ENCODE data around the gene TUBE1.
"Not testable (repeated sequence)": the region's sequence is repeated elsewhere in the genome, so short reads cannot be mapped to it uniquely, and the experiment has no call there.

TUBE1 gene

DNA sequence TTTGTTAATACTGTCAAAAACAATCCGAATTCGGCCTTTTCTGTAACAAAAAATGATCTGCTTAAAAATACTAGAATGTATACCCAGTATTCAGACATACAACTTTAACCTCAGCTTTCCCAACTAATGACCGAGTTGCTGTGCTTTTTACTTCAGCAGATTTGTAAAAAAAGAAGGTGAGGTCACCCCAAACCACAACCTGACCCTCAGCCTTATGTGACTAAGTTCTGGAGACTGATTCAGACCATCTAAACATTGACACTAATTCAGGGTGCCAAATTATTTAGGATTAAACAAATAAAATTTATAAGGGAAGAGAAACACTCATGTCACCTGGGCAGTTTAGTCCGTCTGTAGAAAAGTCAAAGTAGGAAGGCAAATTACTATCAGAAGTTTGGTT, 25.7 kb downstream of the TUBE1 start:
- no peak for DNase-seq

DNA sequence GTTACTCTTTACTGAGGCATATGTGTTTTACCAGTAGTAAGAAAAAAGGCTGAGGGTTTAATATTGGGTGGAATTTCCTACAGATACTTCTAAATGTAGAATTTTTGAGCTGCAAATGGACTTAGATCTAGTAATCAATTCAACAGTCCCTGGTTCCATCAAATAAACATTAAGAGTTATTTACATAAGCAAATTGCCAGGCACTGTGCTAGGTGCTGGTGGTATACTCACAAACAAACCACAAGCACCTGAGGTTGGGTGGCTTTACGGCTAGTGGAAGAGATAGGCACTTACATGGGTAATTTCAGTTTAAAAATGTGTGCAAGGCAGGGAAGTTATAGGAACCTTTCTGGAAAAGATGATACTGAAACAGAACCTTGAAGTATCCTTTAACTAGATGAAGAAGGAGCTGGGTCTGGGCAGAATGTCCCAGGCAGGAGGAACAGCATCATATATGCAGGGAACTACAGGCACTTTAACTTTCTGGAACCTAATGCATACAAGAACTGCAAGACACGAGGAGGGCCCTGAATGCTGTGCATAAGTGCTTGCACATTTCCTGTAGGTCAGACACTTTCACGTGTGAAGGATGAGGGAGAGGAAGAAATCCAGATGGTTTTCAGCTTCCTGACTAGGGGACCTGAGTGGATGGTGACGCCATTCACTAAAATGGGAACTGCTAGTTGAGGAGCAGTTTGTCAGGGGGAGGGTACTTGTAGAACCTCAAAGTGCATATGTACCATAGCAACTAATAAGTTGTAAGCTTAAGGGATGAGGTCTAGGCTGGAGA, 28.8 kb downstream of the TUBE1 start:
- no peak for DNase-seq

DNA sequence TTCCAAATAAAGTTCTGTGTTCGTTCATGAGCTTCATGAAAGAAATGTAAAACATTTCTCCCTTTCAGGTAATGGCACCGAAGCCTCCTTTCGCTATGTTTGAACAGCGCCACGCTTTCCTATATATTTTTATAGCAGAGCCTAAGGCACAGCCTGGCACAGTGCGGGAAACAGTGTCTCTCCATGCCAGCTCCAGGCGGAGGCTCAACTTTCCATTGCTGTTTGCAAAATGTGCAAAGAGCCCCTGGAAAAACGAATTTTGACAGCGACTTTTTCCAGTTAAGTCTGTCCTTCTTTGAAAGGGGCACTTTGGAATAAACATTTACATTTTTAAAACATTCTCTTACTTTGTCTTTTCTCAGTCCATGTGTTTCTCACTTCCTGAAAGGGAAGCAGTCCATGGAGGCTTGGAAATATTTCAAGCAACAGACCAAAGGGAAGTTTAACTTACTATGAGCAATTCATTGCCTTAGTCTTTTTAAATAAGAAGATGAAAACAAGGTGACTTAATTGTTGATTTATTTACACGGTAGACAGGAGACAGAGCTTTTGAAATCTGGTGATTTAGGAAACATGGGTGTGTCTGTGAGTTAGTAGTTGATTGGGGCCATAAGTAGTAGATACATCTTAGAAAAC, 32.6 kb downstream of the TUBE1 start:
- DNase-seq, result no peak

DNA sequence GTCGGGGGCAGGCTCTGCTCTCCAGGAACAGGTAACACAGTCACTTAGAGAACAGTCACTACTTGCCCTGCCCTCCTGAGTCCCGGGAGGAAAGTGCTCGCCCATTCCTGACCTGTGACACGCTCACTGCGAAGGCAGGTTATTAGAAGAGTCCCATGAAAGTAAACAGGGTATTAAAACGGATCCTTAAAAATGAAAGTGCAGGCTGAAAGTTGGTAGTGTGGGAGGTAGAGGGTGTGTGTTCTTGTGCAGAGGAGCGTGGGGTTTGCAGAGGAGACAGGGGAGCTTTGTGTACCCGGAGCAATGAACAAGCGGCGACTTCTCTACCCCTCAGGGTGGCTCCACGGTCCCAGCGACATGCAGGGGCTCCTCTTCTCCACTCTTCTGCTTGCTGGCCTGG, 33.3 kb downstream of the TUBE1 start, which contains the start of gene CCN6:
CCN6 (plus strand) TSS at position 104 of the 400 bp plus-strand sequence; CDS start at position 358, 254 bp downstream.
- DNase-seq, result no peak

DNA sequence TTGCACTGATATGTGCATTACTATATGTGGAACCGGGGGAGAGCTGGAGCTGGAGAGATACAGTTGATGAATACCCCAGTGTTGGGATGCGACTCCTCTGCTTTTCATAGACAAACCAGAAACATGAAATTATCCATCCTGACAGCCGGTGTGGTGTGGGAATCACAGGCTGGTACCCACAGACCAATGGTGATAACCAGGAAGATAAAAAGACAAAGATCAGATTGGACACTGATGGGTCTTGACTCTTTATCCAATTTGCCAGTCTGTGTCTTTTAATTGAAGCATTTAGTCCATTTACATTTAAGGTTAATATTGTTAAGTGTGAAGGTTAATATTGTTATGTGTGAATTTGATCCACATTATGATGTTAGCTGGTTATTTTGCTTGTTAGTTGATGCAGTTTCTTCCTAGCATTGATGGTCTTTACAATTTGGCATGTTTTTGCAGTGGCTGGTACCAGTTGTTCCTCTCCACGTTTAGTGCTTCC, 36.0 kb downstream of the TUBE1 start:
- DNase-seq, result not testable (repeated sequence)

DNA sequence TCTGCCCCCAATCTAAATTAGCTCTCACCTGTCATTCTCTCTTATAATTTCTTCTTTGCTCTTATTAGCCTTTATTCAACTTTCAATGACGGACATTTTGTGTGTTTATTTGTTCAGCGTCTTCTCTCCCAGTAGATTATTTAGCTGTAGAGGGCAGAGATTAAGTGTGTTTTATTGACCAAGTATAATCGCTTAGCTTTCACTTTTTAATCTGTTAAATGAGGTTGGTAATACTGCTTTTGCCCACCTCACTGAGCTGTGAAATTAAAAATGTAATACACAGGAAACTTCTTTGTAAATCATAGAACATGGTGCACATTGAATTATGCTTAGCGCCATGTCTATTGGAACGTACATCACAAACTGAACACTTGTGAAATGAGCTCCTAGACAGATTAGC, 36.9 kb downstream of the TUBE1 start:
- DNase-seq, result no peak

DNA sequence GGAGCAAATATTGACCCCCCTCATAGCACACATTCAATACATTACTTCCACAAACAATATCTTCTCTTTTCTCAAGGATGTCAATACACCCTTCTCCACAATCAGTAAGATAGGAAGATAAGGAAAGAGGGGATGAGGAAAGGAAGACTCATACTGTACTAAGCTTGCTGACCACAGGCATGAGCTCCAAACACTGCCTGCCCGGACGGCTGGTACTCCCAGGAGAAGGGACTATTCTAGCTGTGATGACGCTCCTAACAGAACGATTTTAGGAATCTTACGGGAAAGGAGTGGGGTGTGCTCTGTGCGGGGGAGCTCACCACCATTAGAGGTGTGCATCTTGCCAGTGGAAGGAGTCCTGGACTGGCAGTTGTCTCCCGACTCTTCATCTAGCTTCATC, 37.3 kb downstream of the TUBE1 start:
- DNase-seq, result no peak

DNA sequence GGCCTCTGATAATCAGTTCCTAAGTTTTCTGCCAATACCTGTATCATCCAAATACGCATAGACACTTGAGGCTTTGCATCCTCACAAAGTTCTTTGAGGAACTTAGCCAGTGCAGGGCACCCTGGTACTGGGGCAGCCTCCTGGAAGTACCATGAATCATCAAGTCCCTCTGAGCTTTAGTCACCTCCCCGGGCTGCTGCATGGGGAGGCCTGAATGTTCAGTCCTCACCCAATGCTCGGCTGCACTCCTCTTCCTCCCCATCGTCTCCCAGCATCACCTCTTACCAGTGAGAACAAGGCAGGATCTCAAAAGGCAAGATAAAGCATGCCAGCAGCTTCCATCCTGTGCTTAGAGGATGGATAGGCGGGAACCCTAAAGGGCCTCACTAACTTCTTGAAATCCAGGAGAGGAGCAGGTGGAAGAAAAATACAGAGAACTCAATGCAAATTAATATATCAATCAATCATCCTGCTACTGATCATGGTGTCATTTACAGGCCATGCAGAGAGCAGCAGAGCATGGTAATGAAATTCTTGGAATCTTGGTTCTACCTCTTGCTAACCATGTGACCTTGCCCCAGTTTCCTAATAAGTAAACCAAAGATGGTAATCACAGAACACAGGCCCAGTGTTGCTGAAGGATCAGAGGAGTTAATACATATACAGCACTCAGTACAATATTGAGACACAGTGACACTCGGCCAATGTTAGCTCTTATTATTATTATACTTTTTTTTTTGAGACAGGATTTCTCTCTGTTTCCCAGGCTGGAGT, 38.1 kb downstream of the TUBE1 start:
- no peak for DNase-seq

DNA sequence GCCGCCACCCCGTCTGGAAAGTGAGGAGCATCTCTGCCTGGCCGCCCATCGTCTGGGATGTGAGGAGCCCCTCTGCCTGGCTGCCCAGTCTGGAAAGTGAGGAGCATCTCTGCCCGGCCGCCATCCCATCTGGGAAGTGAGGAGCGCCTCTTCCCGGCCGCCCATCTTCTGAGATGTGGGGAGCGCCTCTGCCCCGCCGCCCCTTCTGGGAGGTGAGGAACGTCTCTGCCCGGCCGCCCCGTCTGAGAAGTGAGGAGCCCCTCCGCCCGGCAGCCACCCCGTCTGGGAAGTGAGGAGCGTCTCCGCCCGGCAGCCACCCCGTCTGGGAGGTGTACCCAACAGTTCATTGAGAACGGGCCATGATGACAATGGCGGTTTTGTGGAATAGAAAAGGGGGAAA, 39.8 kb downstream of the TUBE1 start:
- not testable (repeated sequence) for DNase-seq

DNA sequence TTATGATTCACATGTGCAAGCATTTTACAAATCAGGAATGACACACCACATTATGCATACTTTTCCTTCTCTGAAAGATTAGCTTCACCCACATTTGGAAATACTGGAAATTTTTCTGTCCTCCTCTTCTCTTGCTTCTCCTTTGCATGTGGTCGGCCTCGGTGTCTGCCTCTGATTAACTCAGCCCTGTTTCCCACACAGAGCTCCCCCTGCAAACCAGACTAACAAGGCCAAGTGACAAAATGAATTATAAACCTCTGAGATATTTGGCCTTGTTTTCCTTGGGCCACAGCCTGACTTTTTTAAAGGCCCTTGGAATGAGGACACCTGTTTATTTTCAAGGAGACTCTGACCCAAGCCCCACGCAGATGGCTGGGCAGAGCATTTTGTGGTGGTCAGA, 42.4 kb downstream of the TUBE1 start:
- no peak for DNase-seq

DNA sequence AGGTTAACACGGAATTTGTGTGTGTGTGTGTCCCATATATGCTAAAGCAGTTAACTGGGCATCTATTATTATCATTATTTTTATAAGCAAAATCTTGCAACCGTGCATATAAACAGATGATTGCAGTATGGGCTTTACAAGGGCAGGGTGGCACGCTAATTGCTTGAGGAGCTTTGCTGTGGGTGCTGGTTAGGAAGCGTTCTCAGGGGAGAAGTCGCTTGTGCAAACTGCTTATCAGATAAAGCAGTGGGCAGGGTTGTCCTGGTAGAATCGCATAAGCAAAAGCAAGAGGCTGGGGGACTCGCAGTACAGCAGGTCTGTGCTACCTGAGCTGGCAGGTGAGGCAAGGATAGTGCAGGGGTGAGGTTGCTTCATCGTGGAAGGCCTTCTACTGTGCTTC, 43.1 kb downstream of the TUBE1 start:
- no peak for DNase-seq

DNA sequence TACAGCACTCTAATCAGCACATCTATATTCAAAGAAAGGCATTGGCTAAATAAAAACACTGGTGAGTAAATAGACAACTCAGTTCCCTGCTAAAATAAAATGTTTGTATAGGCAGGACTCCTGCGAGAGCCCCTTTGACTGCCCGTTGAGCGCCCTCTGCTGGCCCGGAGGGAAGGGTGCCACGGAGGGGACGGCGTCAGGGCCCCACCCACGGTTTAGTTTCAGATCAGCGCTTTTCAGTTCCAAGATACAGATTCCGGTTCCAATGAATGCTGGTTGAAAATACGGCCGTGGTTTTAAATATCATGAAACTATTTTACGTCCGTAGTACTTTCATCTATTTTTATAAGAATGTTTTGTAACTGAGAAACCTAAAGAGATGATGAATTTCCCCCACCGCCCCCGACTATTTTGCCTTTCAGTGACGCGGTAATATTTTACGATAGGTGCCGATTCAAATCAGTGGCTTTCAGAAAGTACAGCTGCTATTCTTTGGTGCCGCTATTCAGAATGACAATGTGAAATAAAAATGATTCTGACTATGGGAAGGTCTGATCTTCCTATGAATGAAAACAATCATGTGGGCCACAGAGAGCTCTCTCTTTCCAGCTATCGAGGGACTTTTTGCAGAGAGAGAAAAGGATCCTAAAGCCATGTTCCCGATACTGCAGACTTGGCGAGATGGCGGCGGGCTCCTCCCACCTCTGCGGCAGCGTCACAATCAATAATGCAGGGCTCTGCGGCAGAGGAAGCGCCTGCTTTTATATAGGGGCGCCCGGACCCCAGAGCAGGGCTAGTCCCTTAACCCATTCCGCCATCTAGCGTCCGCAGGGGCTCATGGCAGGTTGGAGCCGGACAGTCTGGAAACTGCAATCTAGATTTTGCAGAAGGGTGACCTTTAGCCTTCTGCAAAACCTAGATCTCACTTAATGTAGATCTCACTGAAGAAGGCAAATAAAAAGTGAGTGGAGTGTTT, 44.0 kb downstream of the TUBE1 start:
- DNase-seq, result peak; percentile 83 to 85

DNA sequence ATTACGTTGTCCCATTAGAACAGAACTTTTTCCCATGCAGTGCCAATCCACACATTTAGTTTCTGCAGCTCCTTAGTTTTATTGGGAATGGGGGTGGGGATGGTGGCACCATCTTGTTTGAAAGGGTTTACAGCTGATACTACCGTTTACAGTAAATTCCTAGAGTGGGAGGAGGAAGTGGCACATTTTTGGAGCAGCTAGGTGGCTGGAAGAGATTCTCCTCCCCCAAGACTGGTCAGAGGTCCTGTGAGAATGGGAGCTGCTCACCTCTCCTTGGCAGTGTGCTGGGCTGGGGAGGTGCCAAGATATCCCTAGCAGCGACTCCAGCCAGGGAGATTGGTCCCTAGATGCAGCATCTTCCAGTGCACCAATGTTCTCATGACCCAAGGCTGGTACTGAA, 45.7 kb downstream of the TUBE1 start:
- no peak for DNase-seq

DNA sequence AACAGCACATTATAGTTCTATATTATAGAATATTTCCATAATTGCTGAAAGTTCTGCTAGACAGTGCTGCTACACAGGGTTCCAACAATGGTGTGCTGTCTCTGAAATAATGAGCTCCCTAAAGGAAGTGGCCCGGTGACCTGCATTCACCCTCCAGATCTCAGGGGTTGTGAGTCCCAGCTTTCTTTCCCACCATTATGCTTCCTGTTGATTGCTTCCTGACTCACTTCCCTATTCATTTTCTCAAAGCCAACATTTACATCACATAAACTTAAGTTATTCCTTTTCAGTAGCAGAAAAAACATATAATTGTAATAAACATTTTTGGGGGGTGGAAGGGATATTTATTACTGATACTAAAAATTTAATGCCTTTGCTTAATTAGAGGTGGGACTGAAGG, 46.3 kb downstream of the TUBE1 start:
- DNase-seq, result no peak

DNA sequence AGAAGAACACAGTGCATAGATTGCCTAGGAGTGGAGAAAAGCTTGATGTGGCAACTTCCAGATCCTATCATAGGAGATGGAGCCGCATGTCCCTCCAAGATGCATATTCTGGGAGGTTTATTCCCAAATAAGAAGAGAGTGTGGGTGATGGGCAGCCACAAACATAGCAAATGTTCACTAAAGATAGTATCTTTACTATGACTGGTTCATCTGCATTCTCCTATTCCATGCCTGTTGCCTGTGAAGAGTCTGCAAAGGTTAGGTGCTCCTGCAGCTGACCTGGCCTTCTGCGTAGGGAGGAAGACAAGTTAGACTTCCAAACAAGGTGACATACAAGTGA, 47.9 kb downstream of the TUBE1 start:
- no peak for DNase-seq

DNA sequence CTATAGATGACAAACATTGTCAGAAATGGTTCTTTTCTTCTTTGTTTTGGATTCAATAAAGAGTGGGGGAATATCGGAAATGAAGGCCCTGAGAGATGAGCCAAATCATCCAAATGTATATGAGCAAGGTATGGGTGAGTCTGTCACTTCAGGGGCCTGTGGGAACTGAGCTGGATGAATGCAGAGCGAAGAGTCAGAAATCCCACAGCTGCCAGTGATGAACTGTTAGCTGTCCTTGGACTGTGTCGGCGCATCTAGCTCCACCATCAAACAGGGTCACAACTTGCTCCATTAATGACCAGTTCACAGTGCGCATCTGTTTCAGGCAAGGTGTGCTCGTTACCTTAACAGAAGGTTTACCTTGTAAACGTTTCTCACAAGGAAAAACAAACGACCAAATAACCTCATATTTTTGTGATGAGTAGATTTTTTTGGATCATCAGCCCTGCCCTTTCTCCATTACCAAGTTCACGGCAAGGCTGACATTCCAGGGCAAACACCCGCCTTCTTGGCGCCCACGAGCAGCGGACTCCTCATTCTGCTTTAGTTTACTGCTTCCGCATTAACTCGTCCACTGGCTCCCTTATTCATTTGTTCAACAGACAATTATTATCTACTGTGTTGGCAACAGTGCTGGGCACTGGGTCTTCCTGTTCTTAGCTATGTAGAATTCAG, 48.4 kb downstream of the TUBE1 start:
- DNase-seq, result no peak

DNA sequence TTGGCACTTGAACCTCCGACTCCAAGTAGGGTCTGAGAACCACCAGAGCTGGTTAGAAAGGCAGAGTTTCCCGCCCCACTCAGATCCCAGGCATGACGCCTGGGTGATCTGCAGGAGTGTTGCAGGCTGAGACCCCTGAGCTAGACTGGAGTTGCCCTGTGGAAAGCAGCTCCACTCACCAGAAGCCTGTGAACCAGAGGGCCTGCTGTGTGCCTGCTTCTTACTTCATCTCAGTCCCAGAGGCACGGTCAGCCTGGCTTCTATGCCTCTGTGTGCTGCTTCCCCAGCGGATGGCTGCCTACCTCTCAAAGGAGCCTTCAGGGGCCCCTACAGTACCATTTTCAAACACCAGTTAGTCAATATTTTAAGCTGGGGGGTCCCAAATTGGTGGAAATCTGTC, 49.0 kb downstream of the TUBE1 start:
- DNase-seq, result no peak

DNA sequence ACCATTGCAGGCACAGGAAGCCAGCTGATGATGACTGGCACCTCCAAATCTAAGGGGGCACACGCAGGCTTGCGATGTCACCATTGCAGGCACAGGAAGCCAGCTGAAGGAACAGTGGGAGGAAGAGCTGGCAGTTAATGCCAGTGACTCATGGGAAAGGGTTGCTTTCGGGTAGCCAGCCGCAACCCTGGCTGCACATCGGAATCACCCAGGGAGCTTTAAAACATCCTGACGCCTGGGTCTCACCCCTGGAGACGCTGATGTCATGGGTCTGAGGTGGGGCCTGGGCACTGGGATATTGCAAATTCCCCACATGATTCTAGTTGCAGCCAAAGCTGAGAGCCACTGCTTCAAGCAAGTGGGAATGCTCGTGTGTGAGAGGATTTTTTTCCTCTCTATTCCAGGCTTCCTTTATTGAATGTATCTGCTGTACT, 49.5 kb downstream of the TUBE1 start:
- DNase-seq, result peak; percentile 43 to 52

DNA sequence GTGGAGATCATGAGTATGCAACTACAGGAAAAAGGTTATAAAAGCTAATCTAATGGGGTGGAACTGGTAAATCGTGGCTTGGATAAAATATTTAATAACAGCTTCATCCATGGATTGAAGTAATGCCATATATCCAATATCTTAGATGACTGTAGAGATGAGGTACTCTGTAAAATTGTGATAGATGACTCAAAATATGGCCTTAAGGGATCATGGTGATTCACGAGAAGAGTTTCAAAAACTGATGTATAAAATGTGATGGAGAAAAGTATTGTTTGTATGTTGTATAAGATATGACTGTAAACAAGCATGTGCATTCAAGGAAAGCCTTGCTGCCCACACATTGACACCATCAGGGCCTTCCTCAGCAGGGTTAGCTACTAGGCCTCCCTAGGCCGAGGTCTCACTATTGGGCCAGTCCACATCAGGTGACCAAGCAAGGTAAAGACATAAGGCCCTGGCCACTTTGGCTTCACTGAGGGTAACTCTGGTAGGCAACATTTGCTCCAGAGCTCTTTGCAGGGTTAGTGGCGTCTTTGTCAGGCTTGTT, 51.1 kb downstream of the TUBE1 start:
- no peak for DNase-seq

DNA sequence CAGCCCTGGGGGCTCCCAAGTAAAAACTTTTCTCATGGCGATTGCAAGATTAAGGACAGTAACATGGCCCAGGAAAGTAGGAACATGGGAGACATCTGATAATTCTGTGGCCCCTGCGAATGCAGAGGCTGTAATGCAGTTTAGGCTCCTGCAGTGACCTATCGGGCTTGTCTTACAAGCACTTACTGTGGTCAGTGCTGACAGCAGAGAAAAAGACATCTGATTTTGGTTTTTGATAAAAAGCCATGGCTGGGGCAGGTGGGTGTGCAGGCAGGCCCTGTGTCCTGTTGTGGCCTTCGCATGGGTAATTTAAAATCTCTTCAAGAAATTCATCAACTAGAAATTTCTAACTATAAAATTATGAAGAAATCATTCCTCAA, 52.7 kb downstream of the TUBE1 start:
- DNase-seq, result no peak

DNA sequence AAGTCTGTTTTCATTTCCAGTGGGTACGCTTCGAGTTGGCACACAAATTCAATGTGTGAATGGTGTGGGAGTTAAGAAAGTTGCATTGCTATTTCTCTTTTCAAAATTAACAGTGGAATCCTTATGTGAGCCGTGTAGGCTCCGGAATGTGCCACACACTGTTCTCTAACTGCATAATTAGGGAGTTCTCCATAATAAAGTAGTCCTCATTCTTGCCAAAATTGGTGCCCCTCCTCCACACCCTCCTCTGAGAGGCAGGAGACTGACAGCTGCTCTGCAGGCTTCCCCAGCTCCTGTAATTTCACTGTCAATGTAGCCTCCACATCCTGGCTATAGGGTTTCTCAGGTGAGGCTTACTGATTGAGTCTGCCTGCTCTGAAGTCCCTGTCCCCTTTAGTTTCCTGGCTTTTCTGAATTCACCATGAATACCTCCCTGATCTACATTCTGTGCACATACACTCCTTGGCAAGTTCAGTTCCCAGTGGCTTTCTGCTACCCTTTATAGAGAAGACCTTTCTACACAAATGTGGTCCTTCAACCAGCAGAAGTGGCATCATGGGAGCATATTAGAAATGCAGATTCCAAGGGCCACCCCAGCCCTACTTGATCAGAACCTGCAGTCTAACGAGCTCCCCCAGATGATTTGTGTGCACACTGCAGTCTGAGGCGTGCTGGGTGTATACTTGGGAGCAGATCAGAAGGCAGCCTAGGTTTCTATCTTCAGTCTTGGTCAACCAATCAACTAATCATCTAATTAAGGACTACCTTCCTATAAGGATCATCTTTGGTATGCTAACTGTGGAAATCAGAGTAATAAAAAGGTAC, 53.3 kb downstream of the TUBE1 start:
- peak in 1 of 2 donors; percentile 53 for DNase-seq

All from hippocampal formation (tissue), 2 donors.